GM12874 (cell line): ENCODE measurements around the gene NAALADL1.

Source experiments
- CTCF ChIP-seq: IDR thresholded peaks from 2 replicates; pipeline ENCODE4 v1.5.1; 2011; ENCODE audit warnings: low read depth, mild to moderate bottlenecking, control low read depth, low read length, moderate library complexity; ENCODE audit not compliant: insufficient read depth

NAALADL1 gene

GRCh38 chr11:65008873-65009272 lies 49.5 kb downstream of the NAALADL1 start:
- TF ChIP-seq CTCF = no peak

GRCh38 chr11:65008016-65008415 lies 50.3 kb downstream of the NAALADL1 start:
- no peak for TF ChIP-seq CTCF

GRCh38 chr11:65003282-65003681 lies 55.1 kb downstream of the NAALADL1 start:
- no peak for TF ChIP-seq CTCF

GRCh38 chr11:65002706-65003105 lies 55.6 kb downstream of the NAALADL1 start:
- TF ChIP-seq CTCF = no peak

GRCh38 chr11:64999478-64999877 lies 58.9 kb downstream of the NAALADL1 start:
- no peak for TF ChIP-seq CTCF

- no peak for TF ChIP-seq CTCF
Measured at GRCh38 chr11:64998690-64999431, 59.5 kb downstream of the NAALADL1 start.

- no peak for TF ChIP-seq CTCF
Measured at GRCh38 chr11:64998141-64998540, 60.2 kb downstream of the NAALADL1 start.
